Stimulated activated CD4-positive, alpha-beta T cell treated with anti-CD3 and anti-CD28 coated beads, Interleukin-4, amount 100 ng/mL, for 1 hour (primary cell): Measurements from ENCODE around the gene TMEM101.
"Not testable (repeated sequence)": the region's sequence is repeated elsewhere in the genome, so short reads cannot be mapped to it uniquely, and the experiment has no call there.

ENCODE experiments used
- DNase-seq: peaks from one replicate; pipeline ENCODE4 v3.0.0-alpha.2; 2020

TMEM101 gene

GRCh38 chr17:44000141-44000860 is 14.5 kb downstream of the TMEM101 start:
- no peak for DNase-seq

- no peak for DNase-seq
Observed at GRCh38 chr17:43999024-43999423, 15.7 kb downstream of the TMEM101 start.

GRCh38 chr17:43998552-43998951 is 16.2 kb downstream of the TMEM101 start:
- no peak for DNase-seq

- DNase-seq = not testable (repeated sequence)
Observed at GRCh38 chr17:43997180-43997579, 17.6 kb downstream of the TMEM101 start.

GRCh38 chr17:43995150-43995471 is 19.7 kb downstream of the TMEM101 start:
- DNase-seq = no peak

GRCh38 chr17:43994272-43995149 is 20.3 kb downstream of the TMEM101 start:
- peak; percentile 70 for DNase-seq

- DNase-seq = no peak
Observed at GRCh38 chr17:43992641-43993040, 22.1 kb downstream of the TMEM101 start.

GRCh38 chr17:43988301-43988700 is 26.5 kb downstream of the TMEM101 start:
- DNase-seq = no peak

GRCh38 chr17:43987131-43988021 is 27.4 kb downstream of the TMEM101 start:
- no peak for DNase-seq

GRCh38 chr17:43986225-43986981 is 28.4 kb downstream of the TMEM101 start:
- DNase-seq = no peak

GRCh38 chr17:43984521-43984920 is 30.2 kb downstream of the TMEM101 start:
- no peak for DNase-seq

- DNase-seq = no peak
Observed at GRCh38 chr17:43983515-43984411, 31.0 kb downstream of the TMEM101 start.

- no peak for DNase-seq
Observed at GRCh38 chr17:43983196-43983514, 31.6 kb downstream of the TMEM101 start.

- DNase-seq = no peak
Observed at GRCh38 chr17:43982171-43982570, 32.6 kb downstream of the TMEM101 start.

- DNase-seq = no peak
Observed at GRCh38 chr17:43979671-43980070, 35.1 kb downstream of the TMEM101 start.

GRCh38 chr17:43979011-43979410 is 35.8 kb downstream of the TMEM101 start:
- DNase-seq = no peak

- DNase-seq = no peak
Observed at GRCh38 chr17:43978078-43978477, 36.7 kb downstream of the TMEM101 start.

GRCh38 chr17:43976963-43977837 is 37.6 kb downstream of the TMEM101 start:
- no peak for DNase-seq

GRCh38 chr17:43975898-43976297 is 38.9 kb downstream of the TMEM101 start:
- no peak for DNase-seq
